Stimulated activated CD8-positive, alpha-beta memory T cell treated with anti-CD3 and anti-CD28 coated beads, Interleukin-12 subunit alpha, Interleukin-12 subunit beta, amount 100 ng/mL, for 24 hours (primary cell): Measurements from ENCODE around the gene SYTL2.
A peak's percentile ranks its signal among the peaks of the same experiment; 100 is the strongest.
"Not testable (repeated sequence)": the region's sequence is repeated elsewhere in the genome, so short reads cannot be mapped to it uniquely, and the experiment has no call there.

Experiments used
- DNase-seq: peaks from one replicate; pipeline ENCODE4 v3.0.0-alpha.2; 2020; ENCODE audit errors: extremely low read depth

Gene SYTL2

GRCh38 chr11:85685125-85685819 is 125.7 kb downstream of the SYTL2 start:
- DNase-seq: no peak

- DNase-seq: peak; percentile 37
Observed at GRCh38 chr11:85682330-85683305, 128.3 kb downstream of the SYTL2 start.

DNA sequence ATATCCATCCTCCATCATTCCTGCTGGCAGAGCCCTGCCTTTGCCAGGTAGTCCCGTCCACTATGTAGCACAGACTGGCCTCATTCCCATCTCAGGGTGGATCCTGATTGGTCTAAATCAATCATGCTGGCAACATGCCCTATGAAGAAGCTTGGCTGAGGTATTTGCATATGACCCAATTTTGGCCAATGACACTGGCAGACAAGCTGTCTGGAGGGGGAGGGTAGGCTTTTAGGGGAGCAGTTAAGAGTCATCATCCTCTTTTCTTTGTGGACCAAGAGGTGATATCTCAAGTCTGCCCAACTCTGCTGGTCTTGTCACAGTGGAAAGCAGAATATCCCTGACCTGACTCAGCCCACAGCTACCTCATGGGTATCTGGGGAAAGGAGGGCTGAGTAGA is 130.0 kb downstream of the SYTL2 start:
- no peak for DNase-seq

DNA sequence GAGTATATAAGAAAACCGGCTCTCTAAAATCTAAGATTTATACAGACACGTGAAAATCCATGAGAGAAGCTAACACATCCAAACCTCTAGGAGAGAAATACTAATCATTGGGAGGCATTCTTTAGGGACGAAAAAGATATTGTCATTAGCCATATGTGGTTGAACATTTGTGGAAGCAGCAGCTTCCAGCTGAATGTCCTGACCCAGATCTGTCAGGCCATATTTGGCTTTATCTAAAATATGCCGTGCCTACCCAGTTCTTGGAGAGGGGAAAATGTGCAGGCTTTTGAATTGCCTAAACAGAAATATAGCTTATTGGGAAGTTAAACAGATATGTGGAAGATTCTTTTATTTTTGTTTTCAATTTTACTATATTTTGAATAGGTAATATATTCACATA is 131.4 kb downstream of the SYTL2 start:
- no peak for DNase-seq

- DNase-seq: no peak
Observed at GRCh38 chr11:85673393-85673792, 137.5 kb downstream of the SYTL2 start.

DNA sequence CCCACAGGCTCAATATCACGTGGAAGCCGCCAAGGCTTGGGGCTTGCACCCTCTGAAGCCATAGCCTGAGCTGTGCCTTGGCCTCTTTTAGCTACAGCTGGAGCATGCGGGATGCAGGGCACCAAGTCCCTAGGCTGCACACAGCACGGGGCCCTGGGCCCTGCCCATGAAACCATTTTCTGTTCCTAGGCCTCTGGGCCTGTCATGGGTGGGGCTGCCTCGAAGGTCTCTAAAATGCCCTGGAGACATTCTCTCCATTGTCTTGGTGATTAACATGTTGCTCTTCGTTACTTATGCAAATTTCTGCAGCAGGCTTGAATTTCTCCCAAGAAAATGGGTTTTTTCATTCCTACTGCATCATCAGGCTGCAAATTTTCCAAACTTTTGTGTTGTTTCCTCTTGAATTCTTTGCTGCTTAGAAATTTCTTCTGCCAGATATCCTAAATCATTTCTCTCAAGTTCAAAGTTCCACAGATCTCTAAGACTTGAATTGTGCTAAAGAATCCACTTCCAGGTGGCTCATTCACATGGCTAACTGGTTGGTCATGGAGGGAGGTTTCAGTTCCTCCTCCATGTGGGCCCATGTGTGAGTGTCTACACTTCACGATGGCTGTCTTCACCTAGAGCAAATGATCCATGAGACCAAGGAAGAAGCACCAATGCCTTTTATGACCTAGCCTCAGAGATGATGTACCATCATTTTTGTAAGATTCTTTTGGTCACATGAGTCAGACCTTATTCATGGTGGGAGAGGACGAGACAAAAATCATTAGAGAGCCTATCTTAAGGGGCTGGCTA is 138.6 kb downstream of the SYTL2 start:
- no peak for DNase-seq

GRCh38 chr11:85670949-85671663 is 139.8 kb downstream of the SYTL2 start:
- not testable (repeated sequence) for DNase-seq

- no peak for DNase-seq
Observed at GRCh38 chr11:85668157-85668556, 142.8 kb downstream of the SYTL2 start.

GRCh38 chr11:85666687-85667086 is 144.3 kb downstream of the SYTL2 start:
- no peak for DNase-seq

DNA sequence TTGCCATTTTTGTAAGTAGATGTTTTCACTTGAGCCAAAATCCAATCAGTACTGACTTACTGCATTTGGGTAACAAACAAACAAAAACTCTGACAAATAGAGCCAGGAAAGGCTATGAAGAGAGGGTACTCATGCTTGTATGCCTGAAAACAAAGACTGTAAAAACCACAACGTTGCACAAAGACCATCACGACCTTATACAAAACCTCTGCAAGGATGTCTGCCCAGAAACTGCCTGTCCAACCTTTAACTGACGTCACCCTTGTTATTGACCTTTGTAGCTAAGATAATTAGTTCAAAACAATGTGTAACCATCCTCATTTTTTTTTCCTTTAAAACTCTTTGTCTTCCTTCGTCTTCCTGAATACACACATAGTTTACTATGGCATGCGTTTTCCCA is 145.2 kb downstream of the SYTL2 start:
- no peak for DNase-seq

DNA sequence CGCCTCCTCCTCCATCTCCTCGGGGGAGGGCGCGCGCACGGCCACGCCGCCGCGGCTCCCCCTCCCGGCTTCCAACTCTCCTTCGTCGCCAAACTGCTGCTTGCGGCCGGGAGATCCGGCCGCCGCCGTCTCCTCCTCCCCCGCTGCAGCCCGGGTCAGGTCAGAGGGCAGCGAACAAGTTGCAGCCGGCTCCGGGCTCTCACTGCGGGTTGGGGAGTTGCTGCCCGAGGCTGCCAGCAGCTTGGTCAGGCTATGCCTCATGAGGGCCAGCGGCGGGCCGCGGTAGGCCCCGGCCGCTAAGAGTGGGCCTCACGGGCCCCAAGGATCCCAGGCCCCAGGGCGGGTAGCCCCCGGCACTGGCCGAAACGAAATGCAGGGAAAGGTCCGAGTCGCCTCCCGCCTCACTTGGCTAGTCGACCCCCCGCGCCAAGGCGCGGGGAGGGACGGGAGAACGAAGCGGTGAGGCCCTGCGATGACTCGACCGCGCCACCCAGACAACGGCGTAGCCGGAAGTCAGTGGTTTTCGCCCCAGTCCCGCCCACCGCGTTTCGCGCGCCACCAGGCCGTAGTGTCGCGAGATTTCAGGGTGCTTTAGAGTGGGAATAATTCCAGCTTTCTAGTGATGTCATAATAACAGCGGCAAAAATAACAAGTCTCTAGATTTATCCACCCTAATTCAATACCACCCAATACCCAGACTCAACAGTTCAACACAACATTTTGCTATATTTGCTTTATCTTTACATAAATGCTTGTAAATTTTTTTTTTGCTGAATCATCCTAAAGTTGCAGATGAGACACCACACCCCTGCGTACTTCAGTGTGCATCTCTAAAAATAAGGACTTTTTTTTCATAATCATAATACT is 146.1 kb downstream of the SYTL2 start, which contains the start of gene CREBZF:
TSS of gene CREBZF (minus strand) at position 515 of the 867 bp plus-strand sequence. CDS start at position 261, 254 bp downstream.
- DNase-seq: peak; percentile 83

DNA sequence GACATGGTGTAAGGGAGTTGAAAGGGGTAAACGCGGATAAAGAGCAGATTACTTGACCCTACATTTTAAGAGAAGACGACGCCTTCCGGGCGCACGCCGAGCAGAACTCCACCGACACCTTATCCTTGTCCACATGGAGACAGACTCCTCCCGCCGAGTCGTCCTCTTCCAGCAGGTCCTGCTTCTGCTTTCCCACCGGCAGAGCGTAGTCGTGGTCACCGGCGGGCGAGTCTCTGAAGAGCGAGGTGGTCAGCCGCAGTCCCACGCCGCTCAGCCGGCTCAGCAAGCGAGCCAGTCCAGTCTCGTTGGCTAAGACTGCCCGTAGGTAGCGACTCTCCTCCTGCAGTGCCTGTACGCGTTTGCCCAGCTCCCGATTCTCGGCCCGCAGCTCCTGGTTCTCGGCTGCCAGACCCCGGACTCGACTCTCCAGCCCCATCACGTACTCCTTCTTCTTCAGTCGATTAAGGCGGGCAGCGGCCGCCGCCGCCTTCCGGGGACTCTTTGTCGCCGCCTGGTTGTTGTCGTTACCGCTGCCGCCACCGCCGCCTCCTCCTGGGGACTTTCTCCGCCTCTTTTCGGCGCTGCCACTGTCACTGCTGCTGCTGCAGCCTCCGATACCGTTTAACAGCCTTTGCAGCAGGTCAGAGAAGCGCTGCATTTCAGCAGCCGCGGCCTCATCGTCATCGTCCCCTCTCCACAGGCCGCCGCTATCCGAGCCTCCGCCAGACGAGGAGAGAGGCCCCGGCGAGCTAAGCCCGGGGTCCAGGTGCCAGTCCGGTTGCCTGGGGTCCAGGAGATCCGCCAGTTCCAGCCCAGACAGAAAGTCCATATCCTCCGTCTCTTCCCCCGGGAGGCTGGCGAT is 147.0 kb downstream of the SYTL2 start:
- DNase-seq: peak; percentile 75

GRCh38 chr11:85663080-85663752 is 147.7 kb downstream of the SYTL2 start:
- no peak for DNase-seq

- DNase-seq: no peak
Observed at GRCh38 chr11:85661972-85662664, 148.8 kb downstream of the SYTL2 start.

DNA sequence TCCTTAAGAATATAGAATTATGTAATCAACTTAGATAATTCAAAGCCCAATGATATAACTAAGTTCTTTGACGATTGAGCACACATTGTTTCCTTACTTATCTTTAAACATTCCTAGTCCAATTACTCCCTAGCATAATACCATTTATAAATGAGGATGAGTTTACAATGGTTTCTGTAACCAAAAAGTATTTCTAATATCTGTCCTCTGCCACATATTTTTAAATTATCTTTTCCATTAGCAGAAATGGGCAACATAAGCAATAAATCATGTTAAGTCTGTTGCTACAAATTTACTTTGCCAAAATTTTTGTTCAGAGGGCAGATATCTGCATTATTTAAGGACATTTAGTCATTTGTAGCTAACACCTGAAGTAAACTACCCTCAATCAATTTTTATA is 152.8 kb downstream of the SYTL2 start:
- DNase-seq: no peak

GRCh38 chr11:85656777-85657176 is 154.2 kb downstream of the SYTL2 start:
- no peak for DNase-seq

DNA sequence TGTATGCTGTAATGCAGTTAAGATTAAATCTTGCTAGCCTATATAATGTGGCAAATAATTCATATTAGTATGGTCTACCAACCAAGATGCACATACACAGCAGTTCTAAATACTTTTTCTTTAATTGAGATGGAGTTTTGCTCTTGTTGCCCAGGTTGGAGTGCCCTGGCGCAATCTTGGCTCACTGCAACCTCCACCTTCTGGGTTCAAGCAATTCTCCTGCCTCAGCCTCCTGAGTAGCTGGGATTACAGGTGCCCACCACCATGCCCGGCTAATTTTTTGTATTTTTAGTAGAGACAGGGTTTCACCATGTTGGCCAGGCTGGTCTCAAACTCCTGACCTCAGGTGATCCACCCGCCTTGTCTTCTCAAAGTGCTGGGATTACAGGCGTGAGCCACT is 156.6 kb downstream of the SYTL2 start:
- not testable (repeated sequence) for DNase-seq

DNA sequence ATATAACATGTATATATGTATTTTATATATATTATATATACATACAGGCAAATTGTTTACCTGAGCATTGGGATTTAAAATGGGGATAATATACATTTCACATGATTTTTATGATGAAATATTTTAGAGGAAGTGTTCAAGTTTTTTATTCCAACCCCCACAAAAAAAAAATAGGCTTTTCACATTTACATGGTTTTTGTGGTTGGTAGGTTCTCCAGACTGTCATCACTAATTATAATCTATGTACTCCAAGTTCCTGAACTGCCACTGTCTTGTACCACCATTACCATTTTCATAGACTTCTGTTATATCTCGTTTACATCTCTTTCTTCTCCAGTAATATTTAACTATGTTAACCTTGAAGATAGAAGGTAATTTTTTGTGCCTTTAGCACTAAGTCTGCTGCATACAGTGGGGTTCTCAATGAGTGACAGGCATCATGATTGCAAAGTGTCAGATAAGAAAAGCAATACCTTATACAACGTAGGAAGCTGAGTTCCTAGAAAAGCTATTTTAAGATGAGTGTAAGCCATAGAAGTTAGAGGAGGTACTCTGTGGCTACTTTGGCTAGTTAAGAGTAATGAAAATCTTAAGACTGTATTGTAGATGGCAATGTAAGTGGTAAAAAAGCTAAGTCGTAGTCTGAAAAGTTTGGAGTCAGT is 158.0 kb downstream of the SYTL2 start:
- no peak for DNase-seq
